Neutrophil (primary cell): ENCODE measurements around the gene WIZ.

Source experiments
- H3K27ac ChIP-seq: fragments of 200-600 bp; sonication (generic); 2 replicates; pipeline ENCODE4 v1.5.1; 2016; ENCODE audit warnings: mild to moderate bottlenecking, moderate library complexity
- H3K27me3 ChIP-seq: fragments of 200-600 bp; sonication (generic); 2 replicates; pipeline ENCODE4 v1.6.0; 2016; ENCODE audit warnings: mild to moderate bottlenecking
- H3K36me3 ChIP-seq: fragments of 200-600 bp; sonication (generic); 2 replicates; pipeline ENCODE4 v1.5.1; 2017
- H3K4me1 ChIP-seq, 2 experiments: fragments of 200-600 bp in 1 of 2; sonication (generic) in 1 of 2; 1 replicate in 1 of 2; 2 replicates in 1 of 2; pipeline versions ENCODE4 v1.5.1 to v1.6.1; 2013 to 2016; ENCODE audit warnings: low read depth in 1 of 2, low read length in 1 of 2, mild to moderate bottlenecking in 1 of 2, moderate library complexity in 1 of 2; ENCODE audit not compliant: control insufficient read depth in 1 of 2, insufficient read depth in 1 of 2
- H3K4me3 ChIP-seq, 2 experiments: fragments of 200-600 bp in 1 of 2; sonication (generic) in 1 of 2; 1 replicate in 1 of 2; 2 replicates in 1 of 2; pipeline ENCODE4 v1.5.1; 2013 to 2016; ENCODE audit warnings: low read depth in 1 of 2, low read length in 1 of 2, mild to moderate bottlenecking in 1 of 2, moderate library complexity in 1 of 2
- H3K9me3 ChIP-seq: fragments of 200-600 bp; sonication (generic); 2 replicates; pipeline ENCODE4 v1.5.1; 2016
- TF ChIP-seq, protein P1 (sequence below): fragments of 200-600 bp; sonication (generic); IDR thresholded peaks from 2 replicates; pipeline ENCODE4 v1.5.1; 2016; ENCODE audit warnings: antibody characterized with exemption

The WIZ gene

DNA sequence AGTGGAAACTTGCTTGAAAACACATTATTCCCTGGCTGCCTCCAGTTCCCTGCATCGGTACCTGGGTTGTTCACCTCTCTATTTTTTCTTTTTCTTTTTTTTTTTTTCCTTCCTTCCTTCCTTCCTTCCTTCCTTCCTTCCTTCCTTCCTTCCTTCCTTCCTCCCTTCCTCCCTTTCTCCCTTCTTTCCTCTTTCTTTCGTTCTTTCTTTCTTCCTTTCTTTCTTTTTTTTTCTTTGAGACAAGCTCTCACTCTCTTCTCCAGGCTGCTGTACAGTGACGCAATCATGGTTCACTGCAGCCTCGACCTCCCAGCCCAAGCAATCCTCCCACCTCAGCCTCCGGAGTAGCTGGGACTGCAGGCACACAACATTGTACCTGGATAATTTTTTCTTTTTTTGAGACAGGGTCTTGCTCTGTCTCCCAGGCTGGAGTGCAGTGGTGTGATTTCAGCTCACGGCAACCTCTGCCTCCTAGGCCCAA lies 18.0 kb upstream of the WIZ start:
- Histone ChIP-seq H3K4me3 (no peak overlapping the region), H3K27me3 (peaks cover 31% of the 10 kb centered on the region), H3K27ac (no peak overlapping the region), H3K9me3 (no peaks in the 10 kb centered on the region), H3K36me3 (no peaks in the 10 kb centered on the region), H3K4me1 (peaks cover 52 to 58% of the 10 kb centered on the region in 2 experiments)
- TF ChIP-seq, protein P1, sequence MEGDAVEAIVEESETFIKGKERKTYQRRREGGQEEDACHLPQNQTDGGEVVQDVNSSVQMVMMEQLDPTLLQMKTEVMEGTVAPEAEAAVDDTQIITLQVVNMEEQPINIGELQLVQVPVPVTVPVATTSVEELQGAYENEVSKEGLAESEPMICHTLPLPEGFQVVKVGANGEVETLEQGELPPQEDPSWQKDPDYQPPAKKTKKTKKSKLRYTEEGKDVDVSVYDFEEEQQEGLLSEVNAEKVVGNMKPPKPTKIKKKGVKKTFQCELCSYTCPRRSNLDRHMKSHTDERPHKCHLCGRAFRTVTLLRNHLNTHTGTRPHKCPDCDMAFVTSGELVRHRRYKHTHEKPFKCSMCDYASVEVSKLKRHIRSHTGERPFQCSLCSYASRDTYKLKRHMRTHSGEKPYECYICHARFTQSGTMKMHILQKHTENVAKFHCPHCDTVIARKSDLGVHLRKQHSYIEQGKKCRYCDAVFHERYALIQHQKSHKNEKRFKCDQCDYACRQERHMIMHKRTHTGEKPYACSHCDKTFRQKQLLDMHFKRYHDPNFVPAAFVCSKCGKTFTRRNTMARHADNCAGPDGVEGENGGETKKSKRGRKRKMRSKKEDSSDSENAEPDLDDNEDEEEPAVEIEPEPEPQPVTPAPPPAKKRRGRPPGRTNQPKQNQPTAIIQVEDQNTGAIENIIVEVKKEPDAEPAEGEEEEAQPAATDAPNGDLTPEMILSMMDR, result no peak

DNA sequence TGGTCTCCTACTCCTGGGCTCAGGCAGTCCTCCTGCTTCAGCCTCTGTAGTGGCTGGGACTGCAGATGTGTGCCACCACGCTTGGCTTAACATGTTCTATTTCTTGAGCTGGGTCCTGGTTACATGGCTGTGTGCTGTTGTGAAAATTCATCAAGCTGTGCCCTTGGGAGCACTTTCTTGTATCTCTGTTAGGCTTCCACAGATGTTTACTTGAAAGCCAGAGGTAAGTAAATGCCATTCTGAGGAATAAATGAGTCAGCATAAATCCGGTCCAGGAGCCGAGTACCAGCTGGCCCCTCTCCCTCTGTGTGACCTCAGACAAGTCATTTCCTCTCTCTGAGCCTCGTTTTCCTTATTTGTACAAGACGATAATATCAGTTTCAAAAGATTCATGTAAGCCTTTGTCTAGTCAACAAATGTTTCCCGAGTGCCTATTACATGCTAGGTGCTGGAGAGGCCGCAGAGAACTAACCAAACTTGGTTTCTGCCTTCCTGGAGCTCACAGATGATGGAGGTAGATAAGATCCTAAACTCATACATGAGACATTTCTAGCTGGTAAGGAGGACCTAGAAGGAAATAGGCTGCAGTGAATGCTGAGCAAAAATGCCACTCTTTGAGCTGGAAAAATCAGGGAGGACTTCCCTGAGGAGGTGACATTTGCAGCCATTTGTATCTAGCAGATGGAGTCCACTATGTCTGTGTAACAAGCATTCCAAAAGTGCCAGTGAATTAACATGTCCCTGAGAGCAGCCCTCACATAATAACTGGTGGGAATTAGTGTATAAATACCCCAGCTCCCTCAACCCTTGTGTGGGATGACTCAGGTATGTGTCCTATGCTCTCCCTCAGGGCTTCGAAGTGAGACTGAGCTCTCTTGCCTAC lies 17.3 kb upstream of the WIZ start:
- H3K27ac ChIP-seq, result peak overlapping the region; percentile 66
- H3K4me1 ChIP-seq, result peaks cover 59 to 63% of the 10 kb centered on the region in 2 experiments
- no peaks in the 10 kb centered on the region for H3K36me3 ChIP-seq
- H3K9me3 ChIP-seq, result no peaks in the 10 kb centered on the region
- peaks cover 25% of the 10 kb centered on the region for H3K27me3 ChIP-seq
- H3K4me3 ChIP-seq, result peak overlapping the region in 1 of 2 experiments; percentile 4
- TF ChIP-seq, protein P1, result no peak

DNA sequence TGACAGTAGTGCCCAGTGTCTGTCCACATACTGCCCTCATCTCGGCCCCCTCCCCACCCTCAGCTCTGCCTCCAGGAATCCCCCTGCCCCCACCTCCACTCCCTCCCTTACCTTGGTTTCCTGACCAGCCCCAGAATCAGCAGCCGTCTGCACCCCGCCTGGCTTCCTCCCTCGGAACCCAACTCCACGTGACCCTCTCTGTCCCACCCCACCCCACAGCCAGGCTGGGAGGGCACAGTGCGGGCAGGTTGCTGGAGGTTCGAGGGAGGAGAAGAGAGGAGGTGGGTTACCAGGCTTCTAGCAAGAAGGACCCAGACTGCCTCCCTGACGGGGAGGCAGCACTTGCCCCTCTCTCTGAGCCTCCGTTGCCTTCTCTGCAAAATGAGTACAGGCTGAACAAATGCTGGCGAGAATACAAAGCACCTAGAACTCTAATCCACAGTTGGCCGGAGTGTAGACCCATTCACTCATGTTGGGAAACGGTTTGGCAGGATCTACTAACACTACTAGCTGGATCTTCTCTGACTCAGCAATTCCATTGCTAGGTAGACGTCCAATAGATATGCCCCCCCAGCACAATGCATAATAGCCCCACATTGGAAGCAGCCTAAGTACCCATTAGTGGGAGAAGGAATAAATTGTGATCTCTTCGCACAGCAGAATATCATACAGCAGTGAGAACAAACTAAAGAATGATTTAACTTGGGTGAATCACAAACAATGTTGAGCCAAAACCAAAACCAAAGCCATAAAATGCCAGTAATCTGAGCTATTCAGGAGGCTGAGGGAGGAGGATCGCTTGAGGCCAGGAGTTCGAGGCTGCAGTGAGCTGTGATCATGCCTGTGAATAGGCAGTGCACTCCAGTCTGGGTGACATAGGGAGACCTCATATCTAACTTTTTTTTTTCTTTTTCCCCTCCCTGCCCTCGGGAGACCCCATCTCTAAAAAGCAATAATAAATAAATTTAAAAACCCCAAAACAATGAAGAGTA lies 14.9 kb upstream of the WIZ start, which contains the start of gene RASAL3:
RASAL3 (minus strand) TSS at position 151 of the 992 bp plus-strand sequence. CDS start 186 bp downstream, outside the sequence.
- peak within 1 kb of the TSS; percentile 96 for H3K27ac ChIP-seq
- peak within 1 kb of the TSS; percentile 82 to 88 for H3K4me3 ChIP-seq
- H3K27me3 ChIP-seq, result peaks cover 18% of the 10 kb centered on the region
- H3K9me3 ChIP-seq, result no peaks in the 10 kb centered on the region
- H3K36me3 ChIP-seq, result peaks cover 21% of the 10 kb centered on the region
- TF ChIP-seq, protein P1, result no peak
- H3K4me1 ChIP-seq, result peaks cover 62 to 63% of the 10 kb centered on the region in 2 experiments

DNA sequence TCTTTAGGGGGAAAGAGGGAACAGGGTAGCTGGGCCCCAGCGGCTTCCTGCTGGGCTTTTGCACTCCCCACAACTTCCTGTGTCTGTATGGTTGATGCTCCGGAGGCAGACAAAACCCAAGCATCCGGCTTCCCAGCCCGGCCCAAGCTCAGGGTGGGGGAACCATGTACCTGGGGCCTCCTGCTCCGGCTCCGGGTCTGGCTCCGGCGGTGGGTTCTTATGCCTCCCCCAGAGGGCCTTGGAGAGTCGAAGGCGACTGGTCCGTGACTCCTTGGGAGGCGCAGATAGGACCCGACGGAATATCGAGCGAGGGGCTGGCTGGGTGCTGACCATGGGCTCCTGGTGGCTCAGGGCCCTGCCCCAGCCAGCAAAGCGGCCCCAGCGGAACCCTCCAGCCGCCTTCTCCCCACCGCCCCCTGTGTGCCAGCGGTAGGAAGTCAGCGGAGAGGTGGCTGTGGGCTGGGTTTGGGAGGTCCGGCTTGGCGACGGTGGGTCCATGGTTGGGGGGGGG lies 14.2 kb upstream of the WIZ start:
- peak overlapping the region; percentile 82 to 88 for H3K4me3 ChIP-seq
- TF ChIP-seq, protein P1, result no peak

DNA sequence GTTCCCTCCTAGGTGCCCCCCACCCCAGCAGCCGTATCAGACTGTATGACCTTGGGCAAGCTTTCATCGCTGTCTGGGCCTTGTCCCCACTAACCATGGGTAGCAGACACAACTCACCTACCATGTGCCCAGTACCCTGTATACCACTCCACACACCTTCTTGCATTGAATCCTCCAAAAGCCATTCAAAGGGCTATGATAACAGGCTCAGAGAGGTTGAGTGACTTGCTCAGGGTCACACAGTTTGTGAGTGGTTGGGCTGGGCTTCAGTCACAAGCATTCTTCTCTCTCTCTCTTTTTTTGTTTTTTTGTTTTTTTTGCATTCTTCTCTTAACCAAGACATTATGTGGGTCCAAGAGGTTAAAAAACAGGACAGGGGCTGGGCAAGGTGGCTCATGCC lies 11.9 kb upstream of the WIZ start:
- Histone ChIP-seq H3K36me3 (peaks cover 48% of the 10 kb centered on the region), H3K4me3 (no peak overlapping the region), H3K27ac (peak overlapping the region; percentile 3), H3K4me1 (peaks cover 37 to 38% of the 10 kb centered on the region in 2 experiments), H3K27me3 (no peaks in the 10 kb centered on the region), H3K9me3 (no peaks in the 10 kb centered on the region)
- TF ChIP-seq, protein P1, result no peak

More for the DNA sequence above, 14.2 kb upstream of the WIZ start:
- Histone ChIP-seq H3K27ac (peak overlapping the region; percentile 96), H3K27me3 (peaks cover 10% of the 10 kb centered on the region), H3K4me1 (peaks cover 54 to 55% of the 10 kb centered on the region in 2 experiments), H3K9me3 (no peaks in the 10 kb centered on the region), H3K36me3 (peaks cover 29% of the 10 kb centered on the region)
